ENCODE results near the gene LAMB1. TPM values are rescaled to one million over a fixed set of nuclear protein-coding genes. Genes with fewer than 3 reads are reported as not detected.

LAMB1 gene
- total and polyA plus RNA-seq, 2 of the 13 experiments (the other 11 are each of a cell fraction or from before 2014, with no cell fraction given) = 109 to 124 TPM

DNA sequence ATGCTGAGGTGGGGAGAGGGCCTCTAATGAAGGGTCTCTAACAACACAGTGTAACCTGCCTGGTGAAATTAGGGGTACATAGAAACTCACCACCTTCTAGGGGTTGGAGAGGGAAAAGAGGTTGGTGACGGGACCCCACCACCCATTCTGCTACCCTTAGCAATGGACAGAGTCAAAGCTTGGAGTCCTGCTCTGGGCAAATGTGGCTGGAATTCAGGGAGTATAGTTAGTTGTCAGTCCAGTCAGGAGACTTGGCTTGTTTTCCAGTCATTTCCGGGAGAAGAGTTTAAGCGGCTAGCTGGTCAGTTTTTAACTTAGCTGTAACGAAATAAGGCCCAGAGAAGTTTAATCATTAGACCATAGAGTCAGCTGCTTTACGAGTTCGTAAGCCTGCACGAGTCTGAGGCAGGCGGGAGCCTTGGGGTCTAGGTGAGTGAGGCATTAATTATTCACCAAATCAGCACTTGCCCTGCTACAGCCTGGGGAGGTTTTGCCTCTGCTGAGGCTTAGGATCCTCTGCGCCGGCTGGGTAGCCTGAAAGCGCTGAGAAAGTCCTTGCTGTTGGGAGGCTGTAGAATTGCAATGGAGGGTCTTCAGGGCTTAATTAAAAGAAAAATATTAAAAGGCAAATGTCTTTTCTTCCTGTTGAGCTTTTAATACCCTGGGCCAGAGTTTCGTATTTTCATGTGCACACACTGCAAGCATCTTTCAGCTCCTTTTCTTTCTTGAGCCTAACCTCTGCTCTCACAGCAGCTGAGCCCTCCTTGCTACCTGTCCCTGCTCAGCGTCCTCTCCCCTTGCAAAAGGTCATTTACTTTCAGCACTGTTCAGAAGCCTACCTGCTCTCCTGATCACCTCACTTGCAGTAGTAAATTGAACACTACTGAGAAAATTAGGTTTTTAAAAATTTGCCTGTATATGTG is 1.5 kb upstream of the LAMB1 start (continued):
- TF ChIP-seq, protein P1, sequence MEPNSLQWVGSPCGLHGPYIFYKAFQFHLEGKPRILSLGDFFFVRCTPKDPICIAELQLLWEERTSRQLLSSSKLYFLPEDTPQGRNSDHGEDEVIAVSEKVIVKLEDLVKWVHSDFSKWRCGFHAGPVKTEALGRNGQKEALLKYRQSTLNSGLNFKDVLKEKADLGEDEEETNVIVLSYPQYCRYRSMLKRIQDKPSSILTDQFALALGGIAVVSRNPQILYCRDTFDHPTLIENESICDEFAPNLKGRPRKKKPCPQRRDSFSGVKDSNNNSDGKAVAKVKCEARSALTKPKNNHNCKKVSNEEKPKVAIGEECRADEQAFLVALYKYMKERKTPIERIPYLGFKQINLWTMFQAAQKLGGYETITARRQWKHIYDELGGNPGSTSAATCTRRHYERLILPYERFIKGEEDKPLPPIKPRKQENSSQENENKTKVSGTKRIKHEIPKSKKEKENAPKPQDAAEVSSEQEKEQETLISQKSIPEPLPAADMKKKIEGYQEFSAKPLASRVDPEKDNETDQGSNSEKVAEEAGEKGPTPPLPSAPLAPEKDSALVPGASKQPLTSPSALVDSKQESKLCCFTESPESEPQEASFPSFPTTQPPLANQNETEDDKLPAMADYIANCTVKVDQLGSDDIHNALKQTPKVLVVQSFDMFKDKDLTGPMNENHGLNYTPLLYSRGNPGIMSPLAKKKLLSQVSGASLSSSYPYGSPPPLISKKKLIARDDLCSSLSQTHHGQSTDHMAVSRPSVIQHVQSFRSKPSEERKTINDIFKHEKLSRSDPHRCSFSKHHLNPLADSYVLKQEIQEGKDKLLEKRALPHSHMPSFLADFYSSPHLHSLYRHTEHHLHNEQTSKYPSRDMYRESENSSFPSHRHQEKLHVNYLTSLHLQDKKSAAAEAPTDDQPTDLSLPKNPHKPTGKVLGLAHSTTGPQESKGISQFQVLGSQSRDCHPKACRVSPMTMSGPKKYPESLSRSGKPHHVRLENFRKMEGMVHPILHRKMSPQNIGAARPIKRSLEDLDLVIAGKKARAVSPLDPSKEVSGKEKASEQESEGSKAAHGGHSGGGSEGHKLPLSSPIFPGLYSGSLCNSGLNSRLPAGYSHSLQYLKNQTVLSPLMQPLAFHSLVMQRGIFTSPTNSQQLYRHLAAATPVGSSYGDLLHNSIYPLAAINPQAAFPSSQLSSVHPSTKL (CRISPR knock-in tag; IDR thresholded peaks at IDR 0.05) = peak; percentile 54; the same call in 1 of the 2 replicates
- TF ChIP-seq, protein P2, sequence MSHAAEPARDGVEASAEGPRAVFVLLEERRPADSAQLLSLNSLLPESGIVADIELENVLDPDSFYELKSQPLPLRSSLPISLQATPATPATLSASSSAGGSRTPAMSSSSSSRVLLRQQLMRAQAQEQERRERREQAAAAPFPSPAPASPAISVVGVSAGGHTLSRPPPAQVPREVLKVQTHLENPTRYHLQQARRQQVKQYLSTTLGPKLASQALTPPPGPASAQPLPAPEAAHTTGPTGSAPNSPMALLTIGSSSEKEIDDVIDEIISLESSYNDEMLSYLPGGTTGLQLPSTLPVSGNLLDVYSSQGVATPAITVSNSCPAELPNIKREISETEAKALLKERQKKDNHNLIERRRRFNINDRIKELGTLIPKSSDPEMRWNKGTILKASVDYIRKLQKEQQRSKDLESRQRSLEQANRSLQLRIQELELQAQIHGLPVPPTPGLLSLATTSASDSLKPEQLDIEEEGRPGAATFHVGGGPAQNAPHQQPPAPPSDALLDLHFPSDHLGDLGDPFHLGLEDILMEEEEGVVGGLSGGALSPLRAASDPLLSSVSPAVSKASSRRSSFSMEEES (CRISPR knock-in tag; IDR thresholded peaks at IDR 0.05) = peak; percentile 79
- no peak for TF ChIP-seq MXI1 (IDR thresholded peaks at IDR 0.05; ENCODE audit: borderline replicate concordance, low read depth, low read length)
- TF ChIP-seq CEBPG (CRISPR knock-in tag; IDR thresholded peaks at IDR 0.05) = 0 out of 2 replicates have a peak, but pooled peaks have one; percentile 3
- TF ChIP-seq NFIB (CRISPR knock-in tag; IDR thresholded peaks at IDR 0.05; ENCODE audit: borderline replicate concordance) = no peak
- TF ChIP-seq, protein P3, sequence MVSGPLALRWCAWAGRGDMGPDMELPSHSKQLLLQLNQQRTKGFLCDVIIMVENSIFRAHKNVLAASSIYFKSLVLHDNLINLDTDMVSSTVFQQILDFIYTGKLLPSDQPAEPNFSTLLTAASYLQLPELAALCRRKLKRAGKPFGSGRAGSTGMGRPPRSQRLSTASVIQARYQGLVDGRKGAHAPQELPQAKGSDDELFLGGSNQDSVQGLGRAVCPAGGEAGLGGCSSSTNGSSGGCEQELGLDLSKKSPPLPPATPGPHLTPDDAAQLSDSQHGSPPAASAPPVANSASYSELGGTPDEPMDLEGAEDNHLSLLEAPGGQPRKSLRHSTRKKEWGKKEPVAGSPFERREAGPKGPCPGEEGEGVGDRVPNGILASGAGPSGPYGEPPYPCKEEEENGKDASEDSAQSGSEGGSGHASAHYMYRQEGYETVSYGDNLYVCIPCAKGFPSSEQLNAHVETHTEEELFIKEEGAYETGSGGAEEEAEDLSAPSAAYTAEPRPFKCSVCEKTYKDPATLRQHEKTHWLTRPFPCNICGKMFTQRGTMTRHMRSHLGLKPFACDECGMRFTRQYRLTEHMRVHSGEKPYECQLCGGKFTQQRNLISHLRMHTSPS (CRISPR knock-in tag; IDR thresholded peaks at IDR 0.05; ENCODE audit: low read depth) = no peak
- no peak for TF ChIP-seq ZNF569 (CRISPR knock-in tag; IDR thresholded peaks at IDR 0.05; ENCODE audit: borderline replicate concordance)
- TF ChIP-seq KLF12 (CRISPR knock-in tag; IDR thresholded peaks at IDR 0.05; ENCODE audit: borderline replicate concordance) = 0 out of 2 replicates have a peak, but pooled peaks have one; percentile 57
- no peak for TF ChIP-seq TMF1 (CRISPR knock-in tag; IDR thresholded peaks at IDR 0.05; ENCODE audit: low read depth)
- TF ChIP-seq ZNF264 (CRISPR knock-in tag; IDR thresholded peaks at IDR 0.05) = no peak
- peak; percentile 55; the same call in 1 of the 2 replicates for TF ChIP-seq PHF21A (CRISPR knock-in tag; IDR thresholded peaks at IDR 0.05)
- TF ChIP-seq ZNF468 (CRISPR knock-in tag; IDR thresholded peaks at IDR 0.05) = no peak
- TF ChIP-seq, protein P4, sequence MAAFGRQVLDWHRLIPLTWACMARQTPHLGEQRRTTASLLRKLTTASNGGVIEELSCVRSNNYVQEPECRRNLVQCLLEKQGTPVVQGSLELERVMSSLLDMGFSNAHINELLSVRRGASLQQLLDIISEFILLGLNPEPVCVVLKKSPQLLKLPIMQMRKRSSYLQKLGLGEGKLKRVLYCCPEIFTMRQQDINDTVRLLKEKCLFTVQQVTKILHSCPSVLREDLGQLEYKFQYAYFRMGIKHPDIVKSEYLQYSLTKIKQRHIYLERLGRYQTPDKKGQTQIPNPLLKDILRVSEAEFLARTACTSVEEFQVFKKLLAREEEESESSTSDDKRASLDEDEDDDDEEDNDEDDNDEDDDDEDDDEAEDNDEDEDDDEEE (CRISPR knock-in tag; IDR thresholded peaks at IDR 0.05) = no peak
- no peak for TF ChIP-seq GLI4 (CRISPR knock-in tag; IDR thresholded peaks at IDR 0.05; ENCODE audit: borderline replicate concordance)
- TF ChIP-seq HES4 (CRISPR knock-in tag; IDR thresholded peaks at IDR 0.05; ENCODE audit: borderline replicate concordance) = no peak
- no peak for TF ChIP-seq CREM (IDR thresholded peaks at IDR 0.05)
- TF ChIP-seq CREM (CRISPR knock-in tag; IDR thresholded peaks at IDR 0.05) = no peak
- TF ChIP-seq HOXA5 (CRISPR knock-in tag; IDR thresholded peaks at IDR 0.05) = no peak

All from HepG2 (cell line).